Adrenal gland (tissue), 12 donors: ENCODE measurements around the gene ASTL. TPM values are rescaled to one million over a fixed set of nuclear protein-coding genes. Genes with fewer than 3 reads are reported as not detected.

Source experiments
- DNase-seq, 7 donors: peaks; one replicate each; pipeline ENCODE4 v3.0.0-alpha.2; 2019 to 2020
- H3K27ac ChIP-seq, 5 donors: fragments of 200-600 bp; sonication (generic) in 4 of 5; 1 replicate in 3 of 5; 2 replicates in 2 of 5; pipeline versions ENCODE4 v1.5.1 to v1.8.0; 2016 to 2020; ENCODE audit warnings: mild to moderate bottlenecking in 1 of 5
- H3K27me3 ChIP-seq: fragments of 200-600 bp; 2 replicates; pipeline ENCODE4 v1.8.0; 2021
- H3K36me3 ChIP-seq, 2 donors: fragments of 200-600 bp; replicated peaks in 1 of 2; 1 replicate in 1 of 2; 2 replicates in 1 of 2; pipeline versions ENCODE4 v1.5.1 to v1.8.0; 2018 to 2022
- H3K4me1 ChIP-seq, 2 donors: fragments of 200-600 bp; replicated peaks in 1 of 2; 1 replicate in 1 of 2; 2 replicates in 1 of 2; pipeline versions ENCODE4 v1.5.1 to v1.8.0; 2018 to 2021
- H3K4me3 ChIP-seq, 4 donors: fragments of 200-600 bp; sonication (generic) in 3 of 4; one replicate each; pipeline ENCODE4 v1.5.1; 2016 to 2018
- H3K9me3 ChIP-seq, 3 donors: fragments of 200-600 bp; sonication (generic) in 1 of 3; replicated peaks in 1 of 3; 1 replicate in 2 of 3; 2 replicates in 1 of 3; pipeline versions ENCODE4 v1.5.1 to v1.8.0; 2016 to 2021
- POLR2A ChIP-seq, 2 donors: fragments of 450-650 bp; IDR thresholded peaks; one replicate each; pipeline ENCODE4 v1.6.1; 2017; ENCODE audit warnings: antibody characterized with exemption in 2 of 2, mild to moderate bottlenecking in 2 of 2, moderate library complexity in 1 of 2
- WGBS, 4 donors: extraction: QIAGEN DNeasy Blood & Tissue Kit in 2 of 4; methylation state at CpG; one replicate each; pipeline versions ENCODE4 v1.1.5 to v1.1.7; 2013 to 2017; 5-methylcytosine and 5-hydroxymethylcytosine counted together
- intact Hi-C, 2 donors: fragments of 100-400 bp; cut with DNase I; formaldehyde crosslinking; loops; one replicate each; pipeline versions ENCODE4 v1.14.1 to v1.15.0; 2022 to 2023
- polyA plus RNA-seq, 3 donors: library from polyadenylated mRNA; stranded (reverse); fragments of 200-250 nt in 2 of 3; fragments of 350-450 nt in 1 of 3; fragmentation: Illumina TruSeq in 1 of 3; extraction: RNeasy Lipid Tissue Mini Kit (QIAGEN cat#74804) in 1 of 3; gene quantifications; one replicate each; pipeline ENCODE4 v1.2.3, GENCODE V29; 2013 to 2014
- total RNA-seq, 9 donors: library from RNA; depleted of rRNA in 4 of 9; stranded (reverse); fragments of >200 nt in 4 of 9; fragments of 120-200 nt in 1 of 9; fragmentation: NEBNext Ultra II Directional in 1 of 9; extraction: Animal tissue kit (Norgen Biotek cat#: 25700) in 1 of 9; gene quantifications; one replicate each; pipeline versions ENCODE4 v1.1.0 to v1.2.4, GENCODE V29; 2013 to 2023
- TF ChIP-seq, protein P1 (sequence below), 6 experiments: fragments of 450-650 bp in 4 of 6; fragments of 200-600 bp in 2 of 6; sonication (generic) in 1 of 6; IDR thresholded peaks; 1 replicate in 5 of 6; 2 replicates in 1 of 6; pipeline versions ENCODE4 v1.5.1 to v1.8.0; 2016 to 2021; ENCODE audit warnings: antibody characterized with exemption in 6 of 6, mild to moderate bottlenecking in 2 of 6, moderate library complexity in 1 of 6
- donor health status: healthy with polysubstance abuse.
- donor health status: Bipolar disorder and iron deficiency.
- donor health status: DM: yes; HTN: yes; CAD: no.
- donor health status: DM: no; HTN: no; CAD: no.
- donor health status: DM: no; HTN: no; CAD: no.
- donor health status: DM: yes; HTN: yes; CAD: no.

ASTL gene
- total and polyA plus RNA-seq, 12 donors = not detected

- TF ChIP-seq POLR2A (IDR thresholded peaks at IDR 0.05) = no peak
- TF ChIP-seq, protein P1, sequence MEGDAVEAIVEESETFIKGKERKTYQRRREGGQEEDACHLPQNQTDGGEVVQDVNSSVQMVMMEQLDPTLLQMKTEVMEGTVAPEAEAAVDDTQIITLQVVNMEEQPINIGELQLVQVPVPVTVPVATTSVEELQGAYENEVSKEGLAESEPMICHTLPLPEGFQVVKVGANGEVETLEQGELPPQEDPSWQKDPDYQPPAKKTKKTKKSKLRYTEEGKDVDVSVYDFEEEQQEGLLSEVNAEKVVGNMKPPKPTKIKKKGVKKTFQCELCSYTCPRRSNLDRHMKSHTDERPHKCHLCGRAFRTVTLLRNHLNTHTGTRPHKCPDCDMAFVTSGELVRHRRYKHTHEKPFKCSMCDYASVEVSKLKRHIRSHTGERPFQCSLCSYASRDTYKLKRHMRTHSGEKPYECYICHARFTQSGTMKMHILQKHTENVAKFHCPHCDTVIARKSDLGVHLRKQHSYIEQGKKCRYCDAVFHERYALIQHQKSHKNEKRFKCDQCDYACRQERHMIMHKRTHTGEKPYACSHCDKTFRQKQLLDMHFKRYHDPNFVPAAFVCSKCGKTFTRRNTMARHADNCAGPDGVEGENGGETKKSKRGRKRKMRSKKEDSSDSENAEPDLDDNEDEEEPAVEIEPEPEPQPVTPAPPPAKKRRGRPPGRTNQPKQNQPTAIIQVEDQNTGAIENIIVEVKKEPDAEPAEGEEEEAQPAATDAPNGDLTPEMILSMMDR (IDR thresholded peaks at IDR 0.05) = no peak
- no peak overlapping the region for H3K4me3 ChIP-seq
- intact Hi-C loops = loop anchor here in 1 of 2 donors (10.0 kb wide), 1 partner anchor 384 kb away; no protein-coding TSS in a partner anchor
- no peaks in the 10 kb centered on the region for H3K4me1 ChIP-seq
- DNase-seq = no peak
- no peaks in the 10 kb centered on the region for H3K27me3 ChIP-seq
- no peak overlapping the region for H3K27ac ChIP-seq
- no peaks in the 10 kb centered on the region for H3K36me3 ChIP-seq
- WGBS, 4 donors = 93 to 97% (median 93%) methylated on average over 3 to 4 of the region's 4 CpGs
- no peaks in the 10 kb centered on the region for H3K9me3 ChIP-seq
Measured at GRCh38 chr2:96130483-96130882, 7.8 kb downstream of the ASTL start.

DNA sequence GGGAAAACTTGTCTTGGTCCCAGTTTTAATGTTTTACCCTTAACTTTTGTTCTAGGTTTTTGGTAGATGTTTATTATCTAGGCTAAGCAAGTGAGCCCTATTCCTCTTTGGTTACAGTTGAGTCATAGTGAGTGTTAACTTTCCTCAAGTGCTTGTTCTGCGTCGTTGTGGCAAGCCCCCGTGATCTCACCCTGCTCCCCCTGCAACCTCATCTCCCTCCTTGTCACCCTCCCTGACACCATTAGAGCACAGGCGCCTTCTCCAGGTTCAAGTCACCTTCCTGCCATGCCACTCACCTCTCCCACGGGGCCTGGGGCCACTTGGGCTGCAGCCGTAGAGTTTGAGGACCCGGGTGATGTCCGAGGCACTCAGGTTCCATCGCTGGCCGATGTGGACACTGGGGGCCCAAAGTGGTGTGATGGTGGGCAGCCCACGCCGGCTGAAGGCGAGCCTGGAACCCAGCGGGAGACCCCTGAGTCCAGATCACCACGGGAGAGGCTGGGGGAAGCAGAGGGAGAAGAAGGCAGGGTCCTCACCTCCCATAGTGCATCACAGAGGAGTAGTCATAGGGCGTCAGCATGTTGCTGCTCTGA, 8.7 kb downstream of the ASTL start:
- TF ChIP-seq, protein P1 (IDR thresholded peaks at IDR 0.05) = no peak
- no peak for TF ChIP-seq POLR2A (IDR thresholded peaks at IDR 0.05)

DNA sequence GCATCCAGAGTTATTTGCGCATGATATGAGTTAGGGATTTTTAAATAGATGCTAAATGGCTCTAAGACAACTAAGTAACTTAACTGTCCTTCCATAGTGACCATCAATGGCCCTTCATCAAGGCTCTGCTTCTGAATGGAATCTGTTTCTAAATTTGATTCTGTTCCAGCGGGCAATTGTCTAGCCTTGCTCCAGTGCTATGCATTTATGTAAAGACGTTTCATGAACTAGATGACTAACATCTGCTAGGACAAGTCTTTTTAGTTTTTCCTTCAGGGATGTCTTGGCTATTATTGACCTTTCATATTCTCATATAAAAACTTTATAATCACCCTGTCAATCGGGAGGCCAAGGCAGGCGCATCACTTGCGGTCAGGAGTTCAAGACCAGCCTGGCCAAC, 9.8 kb downstream of the ASTL start:
- H3K27ac ChIP-seq = no peak overlapping the region
- DNase-seq = no peak
- H3K36me3 ChIP-seq = no peaks in the 10 kb centered on the region
- TF ChIP-seq, protein P1 (IDR thresholded peaks at IDR 0.05) = no peak
- no peak for TF ChIP-seq POLR2A (IDR thresholded peaks at IDR 0.05)
- intact Hi-C loops = no loop called here
- no peaks in the 10 kb centered on the region for H3K4me1 ChIP-seq
- WGBS, 4 donors = 82 to 87% (median 82%) methylated on average over 6 of the region's 6 CpGs
- no peaks in the 10 kb centered on the region for H3K27me3 ChIP-seq
- H3K4me3 ChIP-seq = no peak overlapping the region
- no peaks in the 10 kb centered on the region for H3K9me3 ChIP-seq

More for the DNA sequence above, 8.7 kb downstream of the ASTL start:
- Histone ChIP-seq H3K27me3 (no peaks in the 10 kb centered on the region), H3K27ac (no peak overlapping the region), H3K4me1 (no peaks in the 10 kb centered on the region), H3K9me3 (no peaks in the 10 kb centered on the region), H3K4me3 (no peak overlapping the region), H3K36me3 (no peaks in the 10 kb centered on the region)
- DNase-seq = no peak
- WGBS, 4 donors = 77 to 90% (median 83%) methylated on average over 15 to 16 of the region's 16 CpGs
- intact Hi-C loops = loop anchor here in 1 of 2 donors (10.0 kb wide), 1 partner anchor 385 kb away; no protein-coding TSS in a partner anchor

GRCh38 chr2:96124406-96125265, 13.7 kb downstream of the ASTL start:
- Histone ChIP-seq H3K27ac (no peak overlapping the region), H3K4me3 (no peak overlapping the region), H3K36me3 (no peaks in the 10 kb centered on the region), H3K9me3 (no peaks in the 10 kb centered on the region), H3K4me1 (peaks cover 0 to 7% of the 10 kb centered on the region in 2 donors), H3K27me3 (no peaks in the 10 kb centered on the region)
- 93 to 96% (median 95%) methylated on average over 12 to 14 of the region's 14 CpGs for WGBS, 4 donors
- intact Hi-C loops = no loop called here
- TF ChIP-seq, protein P1 (IDR thresholded peaks at IDR 0.05) = no peak
- no peak for TF ChIP-seq POLR2A (IDR thresholded peaks at IDR 0.05)
- no peak for DNase-seq
